NB4 (cell line): ENCODE data around the gene ZNF662.

Experiments used
- MYC ChIP-seq: IDR thresholded peaks from 2 replicates; pipeline ENCODE4 v1.6.1; 2011; ENCODE audit warnings: low read depth, low read length
- TF ChIP-seq, protein P1 (sequence below): IDR thresholded peaks from one replicate; pipeline ENCODE4 v1.5.1; 2012; ENCODE audit warnings: low read depth, low read length

DNA sequence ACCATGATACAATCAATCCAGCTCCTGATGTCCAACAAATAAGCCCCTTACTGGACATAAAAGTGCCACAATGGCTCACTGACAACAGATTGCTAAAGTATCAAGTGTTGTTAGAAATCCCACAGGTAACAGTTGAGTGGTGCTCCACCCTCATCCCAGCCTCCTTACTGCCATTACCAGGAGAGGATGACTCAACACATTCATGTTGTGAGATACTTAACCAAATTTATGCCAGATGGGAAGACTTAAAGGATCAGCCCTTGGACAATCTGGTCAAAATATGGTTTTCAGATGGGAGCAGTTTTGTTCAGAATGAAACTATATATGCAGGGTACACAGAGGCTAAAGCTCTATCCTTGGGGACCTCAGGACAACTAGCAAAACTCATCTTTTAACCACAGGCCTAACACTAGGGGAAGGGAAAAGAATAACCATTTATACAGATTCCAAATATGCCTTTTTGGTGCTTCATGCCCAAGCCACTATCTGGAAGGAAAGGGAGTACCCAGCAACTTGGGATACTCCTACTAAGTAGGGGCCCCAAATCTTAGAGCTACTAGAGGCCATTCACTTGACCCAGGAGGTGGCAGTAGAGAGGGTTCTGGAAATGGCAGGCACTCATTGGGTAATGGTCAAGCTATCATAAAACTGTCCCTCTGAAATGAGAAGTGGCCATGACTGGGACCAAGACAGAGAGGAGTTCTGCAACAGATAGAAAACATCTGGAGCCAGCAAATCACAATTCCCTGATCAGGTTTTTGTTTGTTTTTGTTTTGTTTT is 6.9 kb upstream of the ZNF662 start:
- TF ChIP-seq, protein P1, sequence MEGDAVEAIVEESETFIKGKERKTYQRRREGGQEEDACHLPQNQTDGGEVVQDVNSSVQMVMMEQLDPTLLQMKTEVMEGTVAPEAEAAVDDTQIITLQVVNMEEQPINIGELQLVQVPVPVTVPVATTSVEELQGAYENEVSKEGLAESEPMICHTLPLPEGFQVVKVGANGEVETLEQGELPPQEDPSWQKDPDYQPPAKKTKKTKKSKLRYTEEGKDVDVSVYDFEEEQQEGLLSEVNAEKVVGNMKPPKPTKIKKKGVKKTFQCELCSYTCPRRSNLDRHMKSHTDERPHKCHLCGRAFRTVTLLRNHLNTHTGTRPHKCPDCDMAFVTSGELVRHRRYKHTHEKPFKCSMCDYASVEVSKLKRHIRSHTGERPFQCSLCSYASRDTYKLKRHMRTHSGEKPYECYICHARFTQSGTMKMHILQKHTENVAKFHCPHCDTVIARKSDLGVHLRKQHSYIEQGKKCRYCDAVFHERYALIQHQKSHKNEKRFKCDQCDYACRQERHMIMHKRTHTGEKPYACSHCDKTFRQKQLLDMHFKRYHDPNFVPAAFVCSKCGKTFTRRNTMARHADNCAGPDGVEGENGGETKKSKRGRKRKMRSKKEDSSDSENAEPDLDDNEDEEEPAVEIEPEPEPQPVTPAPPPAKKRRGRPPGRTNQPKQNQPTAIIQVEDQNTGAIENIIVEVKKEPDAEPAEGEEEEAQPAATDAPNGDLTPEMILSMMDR = peak; percentile 10
- TF ChIP-seq MYC = no peak
